ENCODE data around the gene VWA8. TPM values are rescaled to one million over a fixed set of nuclear protein-coding genes. Genes with fewer than 3 reads are reported as not detected.

The VWA8 gene
- total RNA-seq, 1 donor from 2014 or later: 12.2 TPM

- H3K27ac Mint-ChIP-seq (ENCODE audit: unreplicated experiment): no peak overlapping the region
- no peak for DNase-seq (ENCODE audit: low spot score)
- H3K27me3 Mint-ChIP-seq (ENCODE audit: low read depth): no peaks in the 10 kb centered on the region
- H3K4me1 Mint-ChIP-seq (ENCODE audit: low read depth): peaks cover 16% of the 10 kb centered on the region
- TF ChIP-seq CTCF (IDR thresholded peaks at IDR 0.05): no peak
- H3K36me3 Mint-ChIP-seq (ENCODE audit: low read depth): peaks cover 3% of the 10 kb centered on the region
- H3K4me3 Mint-ChIP-seq (ENCODE audit: unreplicated experiment): no peak overlapping the region
- peaks cover 4% of the 10 kb centered on the region for H3K9me3 Mint-ChIP-seq (ENCODE audit: low read depth)
Measured at GRCh38 chr13:41742917-41743552, 217.9 kb downstream of the VWA8 start.

GRCh38 chr13:41740479-41740878 lies 220.4 kb downstream of the VWA8 start:
- Mint-ChIP-seq H3K4me3 (ENCODE audit: unreplicated experiment) (no peak overlapping the region), H3K4me1 (ENCODE audit: low read depth) (peaks cover 14% of the 10 kb centered on the region), H3K9me3 (ENCODE audit: low read depth) (no peaks in the 10 kb centered on the region), H3K27ac (ENCODE audit: unreplicated experiment) (no peak overlapping the region), H3K27me3 (ENCODE audit: low read depth) (no peaks in the 10 kb centered on the region), H3K36me3 (ENCODE audit: low read depth) (peaks cover 1% of the 10 kb centered on the region)
- TF ChIP-seq CTCF (IDR thresholded peaks at IDR 0.05): no peak
- no peak for DNase-seq (ENCODE audit: low spot score)

DNA sequence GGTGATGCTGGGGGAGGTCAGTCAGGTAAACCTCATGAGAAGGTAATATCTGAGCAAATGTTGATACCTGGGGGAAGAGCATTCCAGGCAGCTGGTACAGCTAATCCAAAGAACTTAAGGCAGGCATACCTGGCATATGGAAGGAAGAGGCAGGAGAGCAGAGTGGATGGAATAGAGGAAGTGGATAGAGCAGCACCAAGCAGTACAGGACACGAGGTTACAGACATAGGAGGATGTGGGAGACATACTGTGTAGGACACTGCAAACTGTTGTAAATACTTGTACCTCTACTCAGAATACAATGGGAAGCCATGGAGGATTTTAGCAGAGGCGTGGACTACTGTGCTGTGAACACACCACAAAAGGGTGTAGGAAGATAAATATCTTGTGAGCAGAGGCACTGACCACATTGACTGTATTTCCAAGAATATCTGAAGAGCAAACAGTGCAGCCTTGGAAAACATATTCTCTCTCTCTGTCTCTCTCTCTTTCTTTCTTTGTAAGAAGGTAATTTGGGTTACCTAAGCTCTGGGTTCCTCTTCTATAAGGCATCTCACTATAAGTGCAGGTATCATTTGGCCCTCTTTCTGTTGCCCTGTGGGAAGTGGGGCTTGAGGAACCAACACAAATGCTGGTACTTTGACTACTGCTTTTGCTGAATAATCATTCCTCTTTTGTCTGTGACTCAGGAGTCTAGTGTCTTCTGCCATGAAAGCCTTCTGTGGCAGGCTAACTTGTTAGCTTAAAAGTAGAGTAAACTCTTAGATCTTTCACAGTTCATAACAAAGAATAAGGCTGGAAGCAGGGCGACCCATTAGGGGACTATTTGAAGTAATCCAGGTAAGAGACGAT lies 238.0 kb downstream of the VWA8 start:
- peaks cover 5% of the 10 kb centered on the region for H3K36me3 Mint-ChIP-seq (ENCODE audit: low read depth)
- no peak overlapping the region for H3K4me3 Mint-ChIP-seq (ENCODE audit: unreplicated experiment)
- no peak overlapping the region for H3K27ac Mint-ChIP-seq (ENCODE audit: unreplicated experiment)
- TF ChIP-seq CTCF (IDR thresholded peaks at IDR 0.05): no peak
- no peaks in the 10 kb centered on the region for H3K27me3 Mint-ChIP-seq (ENCODE audit: low read depth)
- DNase-seq (ENCODE audit: low spot score): no peak
- no peaks in the 10 kb centered on the region for H3K4me1 Mint-ChIP-seq (ENCODE audit: low read depth)
- H3K9me3 Mint-ChIP-seq (ENCODE audit: low read depth): no peaks in the 10 kb centered on the region

GRCh38 chr13:41720839-41721561 lies 239.9 kb downstream of the VWA8 start:
- Mint-ChIP-seq H3K27ac (ENCODE audit: unreplicated experiment) (no peak overlapping the region), H3K4me3 (ENCODE audit: unreplicated experiment) (no peak overlapping the region), H3K36me3 (ENCODE audit: low read depth) (peaks cover 5% of the 10 kb centered on the region), H3K27me3 (ENCODE audit: low read depth) (no peaks in the 10 kb centered on the region), H3K4me1 (ENCODE audit: low read depth) (peaks cover 6% of the 10 kb centered on the region), H3K9me3 (ENCODE audit: low read depth) (no peaks in the 10 kb centered on the region)
- no peak for DNase-seq (ENCODE audit: low spot score)
- TF ChIP-seq CTCF (IDR thresholded peaks at IDR 0.05): no peak

DNA sequence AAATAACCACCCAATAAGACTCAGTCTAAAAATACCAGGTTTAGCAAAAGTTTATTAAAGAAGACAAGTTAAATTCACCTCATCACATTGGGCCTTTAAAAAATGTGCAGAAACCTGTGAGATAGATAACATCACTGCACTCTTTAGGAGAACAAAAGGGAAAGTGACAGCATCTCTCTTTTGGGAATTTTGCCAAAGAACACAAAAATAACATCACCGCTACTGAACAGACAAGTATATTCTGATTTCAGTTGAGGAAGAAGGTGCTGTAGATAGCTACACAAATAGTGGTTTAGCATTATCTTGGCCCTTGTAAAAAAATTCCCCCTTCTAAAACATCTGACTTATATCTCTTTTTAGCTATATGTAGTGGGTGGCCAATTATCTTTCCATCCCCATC lies 244.7 kb downstream of the VWA8 start:
- peaks cover 14% of the 10 kb centered on the region for H3K4me1 Mint-ChIP-seq (ENCODE audit: low read depth)
- no peak overlapping the region for H3K4me3 Mint-ChIP-seq (ENCODE audit: unreplicated experiment)
- DNase-seq (ENCODE audit: low spot score): no peak
- no peak for TF ChIP-seq CTCF (IDR thresholded peaks at IDR 0.05)
- H3K9me3 Mint-ChIP-seq (ENCODE audit: low read depth): no peaks in the 10 kb centered on the region
- no peaks in the 10 kb centered on the region for H3K27me3 Mint-ChIP-seq (ENCODE audit: low read depth)
- H3K36me3 Mint-ChIP-seq (ENCODE audit: low read depth): peaks cover 5% of the 10 kb centered on the region
- no peak overlapping the region for H3K27ac Mint-ChIP-seq (ENCODE audit: unreplicated experiment)
